MM.1S (cell line): Measurements from ENCODE around the gene CCDC88B.

ENCODE experiments used
- DNase-seq: peaks from one replicate; pipeline ENCODE4 v3.0.0-alpha.2; 2015
- H2AFZ ChIP-seq: fragments of 300-600 bp; sonication (generic); 2 replicates; pipeline ENCODE4 v1.6.0; 2016; ENCODE audit warnings: antibody characterized with exemption, low read length
- H3F3A ChIP-seq: fragments of 300-600 bp; sonication (generic); 2 replicates; pipeline ENCODE4 v1.6.1; 2016; ENCODE audit warnings: mild to moderate bottlenecking, antibody characterized with exemption, low read length, moderate library complexity, mixed read lengths; ENCODE audit not compliant: insufficient read depth
- H3K27ac ChIP-seq: fragments of 300-600 bp; sonication (generic); 2 replicates; pipeline ENCODE4 v1.5.1; 2016; ENCODE audit warnings: mild to moderate bottlenecking, low read length
- H3K27me3 ChIP-seq: fragments of 300-600 bp; sonication (generic); replicated peaks from 2 replicates; pipeline ENCODE4 v1.6.0; 2016; ENCODE audit warnings: low read length; ENCODE audit not compliant: insufficient read depth
- H3K36me3 ChIP-seq: fragments of 300-600 bp; sonication (generic); replicated peaks from 2 replicates; pipeline ENCODE4 v1.6.1; 2016; ENCODE audit warnings: mild to moderate bottlenecking, low read length, mixed read lengths; ENCODE audit not compliant: insufficient read depth
- H3K4me1 ChIP-seq: fragments of 300-600 bp; sonication (generic); 2 replicates; pipeline ENCODE4 v1.6.1; 2016; ENCODE audit warnings: low read length, mixed read lengths
- H3K4me2 ChIP-seq: fragments of 300-600 bp; sonication (generic); 2 replicates; pipeline ENCODE4 v1.6.0; 2016; ENCODE audit warnings: low read depth, low read length
- H3K4me3 ChIP-seq: fragments of 300-600 bp; sonication (generic); 2 replicates; pipeline ENCODE4 v1.5.1; 2016; ENCODE audit warnings: low read length, mixed read lengths
- H3K79me2 ChIP-seq: fragments of 300-600 bp; sonication (generic); 2 replicates; pipeline ENCODE4 v1.6.1; 2016; ENCODE audit warnings: mixed run types, low read length, mixed read lengths
- H3K9ac ChIP-seq: fragments of 300-600 bp; sonication (generic); 2 replicates; pipeline ENCODE4 v1.6.1; 2016; ENCODE audit warnings: low read length, mixed read lengths
- H3K9me2 ChIP-seq: fragments of 300-600 bp; sonication (generic); replicated peaks from 2 replicates; pipeline ENCODE4 v1.6.1; 2016; ENCODE audit warnings: mild to moderate bottlenecking, low read length, mixed read lengths; ENCODE audit not compliant: insufficient read depth
- H3K9me3 ChIP-seq: fragments of 300-600 bp; sonication (generic); replicated peaks from 2 replicates; pipeline ENCODE4 v1.6.1; 2016; ENCODE audit warnings: mild to moderate bottlenecking, low read length, mixed read lengths; ENCODE audit not compliant: insufficient read depth
- H4K20me1 ChIP-seq: fragments of 300-600 bp; sonication (generic); 2 replicates; pipeline ENCODE4 v1.6.1; 2016; ENCODE audit warnings: mild to moderate bottlenecking, low read length, moderate library complexity, mixed read lengths; ENCODE audit not compliant: insufficient read depth
- CTCF ChIP-seq: fragments of 300-600 bp; sonication (generic); IDR thresholded peaks from 2 replicates; pipeline ENCODE4 v1.5.1; 2016; ENCODE audit warnings: antibody characterized with exemption, low read length, mixed read lengths
- EZH2 ChIP-seq: fragments of 300-600 bp; sonication (generic); optimal IDR thresholded peaks from 2 replicates; pipeline ENCODE3; 2017; ENCODE audit warnings: low read depth, mild to moderate bottlenecking, antibody characterized with exemption, low read length, mixed read lengths
- EZH2phosphoT487 ChIP-seq: fragments of 300-600 bp; sonication (generic); IDR thresholded peaks from 2 replicates; pipeline ENCODE4 v1.6.1; 2018; ENCODE audit warnings: antibody characterized with exemption, low read length

The CCDC88B gene

GRCh38 chr11:64379817-64380709, 40.1 kb downstream of the CCDC88B start:
- Histone ChIP-seq H3K4me2 (no peak overlapping the region), H2AFZ (no peak overlapping the region), H3K4me1 (no peaks in the 10 kb centered on the region), H3K36me3 (no peaks in the 10 kb centered on the region), H3K79me2 (no peaks in the 10 kb centered on the region), H3F3A (no peaks in the 10 kb centered on the region), H3K27me3 (peaks cover 54% of the 10 kb centered on the region), H4K20me1 (no peaks in the 10 kb centered on the region), H3K9me2 (no peaks in the 10 kb centered on the region), H3K9ac (no peak overlapping the region), H3K4me3 (no peak overlapping the region), H3K27ac (no peak overlapping the region), H3K9me3 (no peaks in the 10 kb centered on the region)
- TF ChIP-seq EZH2phosphoT487 (no peak), EZH2 (no peak), CTCF (no peak)
- no peak for DNase-seq

GRCh38 chr11:64381350-64381749, 41.3 kb downstream of the CCDC88B start:
- no peak overlapping the region for H2AFZ ChIP-seq
- H3K36me3 ChIP-seq: no peaks in the 10 kb centered on the region
- H3K27ac ChIP-seq: no peak overlapping the region
- H3K9me2 ChIP-seq: no peaks in the 10 kb centered on the region
- H3K79me2 ChIP-seq: no peaks in the 10 kb centered on the region
- no peak overlapping the region for H3K4me2 ChIP-seq
- H3K9me3 ChIP-seq: no peaks in the 10 kb centered on the region
- DNase-seq: no peak
- H3F3A ChIP-seq: no peaks in the 10 kb centered on the region
- no peaks in the 10 kb centered on the region for H4K20me1 ChIP-seq
- H3K4me3 ChIP-seq: no peak overlapping the region
- peaks cover 67% of the 10 kb centered on the region for H3K27me3 ChIP-seq
- no peak overlapping the region for H3K9ac ChIP-seq
- H3K4me1 ChIP-seq: no peaks in the 10 kb centered on the region
- no peak for TF ChIP-seq EZH2phosphoT487
- TF ChIP-seq EZH2: no peak
- TF ChIP-seq CTCF: no peak

GRCh38 chr11:64382047-64382446, 42.0 kb downstream of the CCDC88B start:
- DNase-seq: no peak
- H3F3A ChIP-seq: no peaks in the 10 kb centered on the region
- H3K4me2 ChIP-seq: no peak overlapping the region
- no peaks in the 10 kb centered on the region for H3K36me3 ChIP-seq
- H3K9ac ChIP-seq: no peak overlapping the region
- no peaks in the 10 kb centered on the region for H3K79me2 ChIP-seq
- no peaks in the 10 kb centered on the region for H4K20me1 ChIP-seq
- no peaks in the 10 kb centered on the region for H3K9me2 ChIP-seq
- no peaks in the 10 kb centered on the region for H3K9me3 ChIP-seq
- peaks cover 72% of the 10 kb centered on the region for H3K27me3 ChIP-seq
- no peak overlapping the region for H2AFZ ChIP-seq
- no peak for TF ChIP-seq CTCF
- TF ChIP-seq EZH2phosphoT487: no peak
- no peak for TF ChIP-seq EZH2
- no peaks in the 10 kb centered on the region for H3K4me1 ChIP-seq
- H3K27ac ChIP-seq: no peak overlapping the region
- no peak overlapping the region for H3K4me3 ChIP-seq
